K562 (cell line): ENCODE data around the gene B3GALT4. TPM values are rescaled to one million over a fixed set of nuclear protein-coding genes. Genes with fewer than 3 reads are reported as not detected.

Experiments used
- ATAC-seq: fragments of 200-7000 bp; cut with Tn5 transposase; 3 replicates; pipeline ENCODE4 v1.9.1; 2020; ENCODE audit warnings: moderate library complexity
- BruUV-seq: library from RNA; stranded (reverse); fragments of 400-500 nt; replicated peaks from 2 replicates; lab custom pipeline; 2021; lab: Mats Ljungman, UMichigan
- CTCF ChIA-PET: fragments of 300-600 bp; formaldehyde crosslinking; extraction: SDS; loops from one replicate; lab custom pipeline; 2021; ENCODE audit warnings: low intra/inter-chr PET ratio; lab: Yijun Ruan, JAX
- POLR2A ChIA-PET: fragments of 300-600, 350-650 bp; sonication (Branson Sonifier 250); formaldehyde crosslinking; extraction: SDS; loops from one replicate; lab custom pipeline; 2021; ENCODE audit warnings: antibody characterized with exemption, inconsistent platforms; lab: Yijun Ruan, JAX
- DNase-seq, 4 experiments: peaks; one replicate each; pipeline versions ENCODE4 v3.0.0 to v3.0.0-alpha.2; 2011 to 2018; ENCODE audit warnings: low spot score in 3 of 4, mixed read lengths in 3 of 4; ENCODE audit errors: extremely low read depth in 1 of 4
- FAIRE-seq: peaks from 2 replicates; lab custom pipeline; 2011; peaks lifted over from hg19 to GRCh38; lab: Jason Lieb, UNC
- H2AFZ ChIP-seq: 2 replicates; pipeline ENCODE4 v1.6.0; 2011; ENCODE audit warnings: low read depth, low read length, control low read depth, inconsistent platforms
- H3K27ac ChIP-seq: fragments of 200-600 bp; 3 replicates; pipeline ENCODE4 v1.8.0; 2011; ENCODE audit warnings: low read depth, mild to moderate bottlenecking, control low read depth, inconsistent platforms, low read length, moderate library complexity, mixed read lengths; ENCODE audit errors: extremely low read depth
- H3K27me3 ChIP-seq, 2 experiments: fragments of 300-600 bp in 1 of 2; 2 replicates in 1 of 2; 3 replicates in 1 of 2; pipeline versions ENCODE4 v1.6.0 to v1.8.0; 2011; ENCODE audit warnings: inconsistent platforms in 2 of 2, low read length in 2 of 2, mild to moderate bottlenecking in 1 of 2, mixed read lengths in 1 of 2, moderate library complexity in 1 of 2; ENCODE audit not compliant: control insufficient read depth in 2 of 2, insufficient read depth in 2 of 2
- H3K36me3 ChIP-seq: fragments of 300-600 bp; 3 replicates; pipeline ENCODE4 v1.8.0; 2011; ENCODE audit warnings: mild to moderate bottlenecking, low read length, inconsistent platforms; ENCODE audit not compliant: control insufficient read depth, insufficient read depth
- H3K4me1 ChIP-seq, 2 experiments: fragments of 200-600 bp in 1 of 2; replicated peaks in 1 of 2; 2 replicates in 1 of 2; 3 replicates in 1 of 2; pipeline versions ENCODE4 v1.5.1 to v1.8.0; 2011; ENCODE audit warnings: inconsistent platforms in 2 of 2, low read length in 2 of 2, mild to moderate bottlenecking in 1 of 2, mixed read lengths in 1 of 2, moderate library complexity in 1 of 2; ENCODE audit not compliant: control insufficient read depth in 2 of 2, insufficient read depth in 2 of 2
- H3K4me2 ChIP-seq: 2 replicates; pipeline ENCODE4 v1.6.1; 2011; ENCODE audit warnings: low read length, control low read depth, inconsistent platforms, mixed read lengths; ENCODE audit not compliant: insufficient read depth
- H3K4me3 ChIP-seq: fragments of 200-600 bp; sonication (generic), shearing (Covaris generic); 2 replicates; pipeline ENCODE4 v1.5.1; 2016; ENCODE audit warnings: control low read depth, inconsistent platforms
- H3K79me2 ChIP-seq: fragments of 200-600 bp; 3 replicates; pipeline ENCODE4 v1.8.0; 2011; ENCODE audit warnings: low read length, inconsistent platforms; ENCODE audit not compliant: control insufficient read depth, insufficient read depth
- H3K9ac ChIP-seq, 2 experiments: 2 replicates each; pipeline versions ENCODE4 v1.6.0 to v1.6.1; 2011; ENCODE audit warnings: low read depth in 2 of 2, low read length in 2 of 2, control low read depth in 1 of 2, inconsistent platforms in 1 of 2, mild to moderate bottlenecking in 1 of 2, mixed read lengths in 1 of 2; ENCODE audit not compliant: insufficient read depth in 1 of 2
- H3K9me1 ChIP-seq: one replicate; pipeline ENCODE4 v1.6.0; 2011; ENCODE audit warnings: inconsistent platforms, mild to moderate bottlenecking, low read length, moderate library complexity; ENCODE audit not compliant: control insufficient read depth, insufficient read depth
- H3K9me3 ChIP-seq: replicated peaks from 2 replicates; pipeline ENCODE4 v1.5.1; 2011; ENCODE audit warnings: low read depth, low read length, inconsistent platforms; ENCODE audit not compliant: control insufficient read depth, insufficient read depth
- H4K20me1 ChIP-seq: replicated peaks from 2 replicates; pipeline ENCODE4 v1.6.1; 2011; ENCODE audit warnings: low read length, inconsistent platforms, mixed read lengths; ENCODE audit not compliant: control insufficient read depth, insufficient read depth
- GATAD2B ChIP-seq: fragments of 450-650 bp; IDR thresholded peaks from 2 replicates; pipeline ENCODE4 v1.6.1; 2017; ENCODE audit warnings: mild to moderate bottlenecking, borderline replicate concordance
- HMG20B ChIP-seq: fragments of 250-450 bp; sonication (Bioruptor Pico); IDR thresholded peaks from 2 replicates; pipeline ENCODE4 v1.5.0; 2021; ENCODE audit warnings: mild to moderate bottlenecking
- JUNB ChIP-seq: fragments of 450-650 bp; formaldehyde crosslinking; conservative IDR thresholded peaks from 2 replicates; pipeline ENCODE4 v1.4.0; 2020; ENCODE audit warnings: mild to moderate bottlenecking
- LARP7 ChIP-seq: fragments of 450-650 bp; IDR thresholded peaks from 2 replicates; pipeline ENCODE4 v1.6.1; 2016
- MYC ChIP-seq, 2 experiments: fragments of 250-450 bp in 1 of 2; sonication (Bioruptor Pico) in 1 of 2; IDR thresholded peaks; 2 replicates each; pipeline versions ENCODE4 v1.5.1 to v1.6.1; 2012 to 2021; ENCODE audit warnings: low read depth in 2 of 2, borderline replicate concordance in 1 of 2, improper control_type of control experiment in 1 of 2, low read length in 1 of 2, mild to moderate bottlenecking in 1 of 2, moderate library complexity in 1 of 2
- NFIC ChIP-seq: fragments of 450-650 bp; IDR thresholded peaks from 2 replicates; pipeline ENCODE4 v1.6.1; 2017; ENCODE audit warnings: mild to moderate bottlenecking, inconsistent platforms
- NR2F6 ChIP-seq: fragments of 450-650 bp; formaldehyde crosslinking; IDR thresholded peaks from 2 replicates; pipeline ENCODE4 v1.4.0; 2020; ENCODE audit warnings: mild to moderate bottlenecking
- NR3C1 ChIP-seq: sonication (generic); formaldehyde crosslinking; IDR thresholded peaks from 2 replicates; pipeline ENCODE4 v1.8.1; 2022; ENCODE audit warnings: missing genetic modification reagents
- NUFIP1 ChIP-seq: fragments of 450-650 bp; IDR thresholded peaks from 2 replicates; pipeline ENCODE4 v1.6.1; 2018; ENCODE audit not compliant: partially characterized antibody
- PTTG1 ChIP-seq: fragments of 450-650 bp; IDR thresholded peaks from 2 replicates; pipeline ENCODE4 v1.6.1; 2016; ENCODE audit warnings: low read depth, mild to moderate bottlenecking, missing genetic modification characterization, missing compliant biosample characterization
- RBFOX2 ChIP-seq: fragments of 200-400 bp; formaldehyde crosslinking; IDR thresholded peaks from 2 replicates; pipeline ENCODE4 v1.6.1; 2017; ENCODE audit warnings: low read depth, mild to moderate bottlenecking, low read length, moderate library complexity
- RBM34 ChIP-seq: fragments of 200-400 bp; formaldehyde crosslinking; IDR thresholded peaks from 2 replicates; pipeline ENCODE4 v1.6.1; 2018; ENCODE audit warnings: low read length, borderline replicate concordance; ENCODE audit not compliant: insufficient read depth
- RERE ChIP-seq: sonication (generic); formaldehyde crosslinking; IDR thresholded peaks from 2 replicates; pipeline ENCODE4 v1.8.0; 2023; ENCODE audit warnings: missing genetic modification reagents, mild to moderate bottlenecking, borderline replicate concordance
- SREBF1 ChIP-seq: fragments of 150-350 bp; IDR thresholded peaks from 2 replicates; pipeline ENCODE4 v1.6.1; 2014; ENCODE audit warnings: antibody characterized with exemption, low read depth, low read length, borderline replicate concordance
- ZNF668 ChIP-seq: fragments of 250-450 bp; sonication (Bioruptor Pico); IDR thresholded peaks from 2 replicates; pipeline ENCODE4 v1.8.0; 2022; ENCODE audit warnings: mild to moderate bottlenecking, inconsistent platforms
- WGBS: fragments of 100-300 bp; shearing (Covaris generic); methylation state at CpG from one replicate; pipeline ENCODE4 v1.1.6; 2016; ENCODE audit warnings: low coverage, mixed read lengths; ENCODE audit not compliant: insufficient coverage; ENCODE audit errors: missing lambda C conversion rate; 5-methylcytosine and 5-hydroxymethylcytosine counted together
- in situ Hi-C: fragments of 300-500 bp; cut with MboI; formaldehyde crosslinking; loops from 4 replicates; pipeline ENCODE4 v1.15.0; 2018; ENCODE audit warnings: inconsistent platforms, mixed read lengths
- intact Hi-C: fragments of 100-400 bp; cut with micrococcal nuclease; formaldehyde crosslinking; loops from 2 replicates; pipeline ENCODE4 v1.14.2; 2022
- polyA plus RNA-seq, 8 experiments: library from polyadenylated mRNA; depleted of rRNA in 4 of 8; stranded (reverse) in 5 of 8; unstranded in 3 of 8; fragments of >200 nt; fragmentation: Nextera tagmentation in 2 of 8; fragmentation: Illumina TruSeq in 1 of 8; extraction: Ambion mirVana in 2 of 8; extraction: Trizol in 1 of 8; gene quantifications; 2 replicates each; pipeline versions ENCODE4 v1.2.1 to v1.2.3, GENCODE V29; 2011 to 2014; ENCODE audit warnings: inconsistent platforms in 1 of 8, missing spikeins in 1 of 8
- total RNA-seq, 7 experiments: library from RNA; depleted of rRNA in 6 of 7; stranded (reverse); fragments of >200 nt in 6 of 7; fragmentation: Illumina TruSeq in 2 of 7; extraction: Trizol in 2 of 7; gene quantifications; 2 replicates each; pipeline versions ENCODE4 v1.2.1 to v1.2.3, GENCODE V29; 2011 to 2021; ENCODE audit warnings: low replicate concordance in 1 of 7
- TF ChIP-seq, protein P1 (sequence below), 3 experiments: IDR thresholded peaks in 2 of 3; conservative IDR thresholded peaks in 1 of 3; 2 replicates each; pipeline ENCODE4 v1.5.1; 2011 to 2012; ENCODE audit warnings: low read length in 3 of 3, mild to moderate bottlenecking in 3 of 3, control low read depth in 2 of 3, improper control_type of control experiment in 1 of 3, inconsistent platforms in 1 of 3, low read depth in 1 of 3, mixed read lengths in 1 of 3, moderate library complexity in 1 of 3; ENCODE audit not compliant: insufficient read depth in 2 of 3

Gene B3GALT4
- total and polyA plus RNA-seq, 9 of the 15 experiments (the other 6 are each of a cell fraction or from before 2014, with no cell fraction given), result 0.11 to 1.3 (median 0.53) TPM; not detected in 1

- H3K9me3 ChIP-seq, result no peaks in the 10 kb centered on the region
- intact Hi-C loops (loop anchor here (10.0 kb wide), 1 partner anchor 296 kb away; no protein-coding TSS in a partner anchor), in situ Hi-C loops (loop anchor here (10.0 kb wide), 1 partner anchor 126 kb away; no protein-coding TSS in a partner anchor)
- ChIA-PET POLR2A (interaction anchor here (1.0 to 8.1 kb wide), 2 partner anchors 10 to 38 kb away, joined by 3 to 90 read pairs; partner anchors contain the start of genes PFDN6 and WDR46), CTCF (interaction anchor here (1.2 to 6.6 kb wide), 7 partner anchors 20 to 147 kb away, joined by 5 to 64 read pairs (median 14); partner anchors contain the start of genes CUTA, KIFC1 and RGL2)
- H2AFZ ChIP-seq, result no peak overlapping the region
- H3K4me1 ChIP-seq, result peaks cover 29 to 39% of the 10 kb centered on the region in 2 experiments
- ATAC-seq (no peak), FAIRE-seq (no peak), DNase-seq (no peak)
- no peak overlapping the region for H3K4me2 ChIP-seq
- H3K27ac ChIP-seq, result no peak overlapping the region
- H3K36me3 ChIP-seq, result peaks cover 90% of the 10 kb centered on the region
- 88% methylated on average over 13 of the region's 13 CpGs for WGBS
- peaks cover 26% of the 10 kb centered on the region for H4K20me1 ChIP-seq
- H3K79me2 ChIP-seq, result peaks cover 23% of the 10 kb centered on the region
- H3K4me3 ChIP-seq, result no peak overlapping the region
- H3K9ac ChIP-seq, result peak overlapping the region in 1 of 2 experiments; percentile 8; a peak in 1 of 4 replicates
- H3K27me3 ChIP-seq, result no peaks in the 10 kb centered on the region
- BruUV-seq, result TSS peak; percentile 32
- no peaks in the 10 kb centered on the region for H3K9me1 ChIP-seq
- peak; percentile 61; the same call in 1 of the 2 replicates for TF ChIP-seq RBFOX2
- no peak for TF ChIP-seq NUFIP1
- TF ChIP-seq JUNB (CRISPR knock-in tag), result no peak
- TF ChIP-seq MYC (IDR thresholded peaks at IDR 0.05; ENCODE audit: low read depth, low read length), result no peak
- no peak for TF ChIP-seq MYC (CRISPR knock-in tag; IDR thresholded peaks at IDR 0.05; ENCODE audit: borderline replicate concordance, low read depth)
- no peak for TF ChIP-seq RERE (CRISPR knock-in tag)
- TF ChIP-seq PTTG1 (tag), result no peak
- TF ChIP-seq GATAD2B, result no peak
- TF ChIP-seq, protein P1, sequence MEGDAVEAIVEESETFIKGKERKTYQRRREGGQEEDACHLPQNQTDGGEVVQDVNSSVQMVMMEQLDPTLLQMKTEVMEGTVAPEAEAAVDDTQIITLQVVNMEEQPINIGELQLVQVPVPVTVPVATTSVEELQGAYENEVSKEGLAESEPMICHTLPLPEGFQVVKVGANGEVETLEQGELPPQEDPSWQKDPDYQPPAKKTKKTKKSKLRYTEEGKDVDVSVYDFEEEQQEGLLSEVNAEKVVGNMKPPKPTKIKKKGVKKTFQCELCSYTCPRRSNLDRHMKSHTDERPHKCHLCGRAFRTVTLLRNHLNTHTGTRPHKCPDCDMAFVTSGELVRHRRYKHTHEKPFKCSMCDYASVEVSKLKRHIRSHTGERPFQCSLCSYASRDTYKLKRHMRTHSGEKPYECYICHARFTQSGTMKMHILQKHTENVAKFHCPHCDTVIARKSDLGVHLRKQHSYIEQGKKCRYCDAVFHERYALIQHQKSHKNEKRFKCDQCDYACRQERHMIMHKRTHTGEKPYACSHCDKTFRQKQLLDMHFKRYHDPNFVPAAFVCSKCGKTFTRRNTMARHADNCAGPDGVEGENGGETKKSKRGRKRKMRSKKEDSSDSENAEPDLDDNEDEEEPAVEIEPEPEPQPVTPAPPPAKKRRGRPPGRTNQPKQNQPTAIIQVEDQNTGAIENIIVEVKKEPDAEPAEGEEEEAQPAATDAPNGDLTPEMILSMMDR (IDR thresholded peaks at IDR 0.05 in 2 of 3, conservative IDR thresholded peaks at IDR 0.05 in 1 of 3; ENCODE audit: insufficient read depth in 2 of 3, low read depth in 1 of 3, low read length in 3 of 3), result 0 out of 6 replicates have a peak, but pooled peaks of 1 of the 3 experiments have one; percentile 0
- no peak for TF ChIP-seq LARP7
- TF ChIP-seq NFIC, result no peak
- TF ChIP-seq NR2F6 (CRISPR knock-in tag), result no peak
- TF ChIP-seq RBM34, result no peak
- TF ChIP-seq ZNF668 (CRISPR knock-in tag), result no peak
- TF ChIP-seq SREBF1, result no peak
- no peak for TF ChIP-seq NR3C1 (CRISPR knock-in tag)
- TF ChIP-seq HMG20B, result no peak
Observed at GRCh38 chr6:33279257-33279695, 2.4 kb downstream of the B3GALT4 start.
